ENCODE results near the gene PITPNC1.

The PITPNC1 gene

DNA sequence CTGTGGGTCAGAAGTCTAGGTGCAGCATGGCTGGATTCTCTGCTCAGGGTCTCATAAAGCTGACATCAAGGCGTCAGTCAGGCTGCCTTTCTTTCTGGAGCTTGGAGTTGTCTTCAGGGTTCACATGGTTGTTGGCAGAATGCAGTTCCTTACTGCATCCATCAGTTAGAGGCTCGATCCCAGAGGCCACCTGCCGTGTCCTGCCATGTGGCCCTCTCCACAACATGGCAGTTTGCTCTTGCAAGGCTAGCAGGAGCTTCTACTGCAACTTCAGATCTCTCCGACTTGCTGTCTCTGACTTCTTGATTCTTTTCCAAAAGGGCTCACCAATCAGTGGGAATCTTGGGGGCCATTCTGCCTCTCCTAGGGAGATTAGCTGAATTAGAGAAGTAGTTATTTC is 11.9 kb downstream of the PITPNC1 start:
- WGBS (ENCODE audit: extremely low coverage, insufficient coverage, insufficient read length), result no CpG with 5 or more reads among the region's 4 CpGs

DNA sequence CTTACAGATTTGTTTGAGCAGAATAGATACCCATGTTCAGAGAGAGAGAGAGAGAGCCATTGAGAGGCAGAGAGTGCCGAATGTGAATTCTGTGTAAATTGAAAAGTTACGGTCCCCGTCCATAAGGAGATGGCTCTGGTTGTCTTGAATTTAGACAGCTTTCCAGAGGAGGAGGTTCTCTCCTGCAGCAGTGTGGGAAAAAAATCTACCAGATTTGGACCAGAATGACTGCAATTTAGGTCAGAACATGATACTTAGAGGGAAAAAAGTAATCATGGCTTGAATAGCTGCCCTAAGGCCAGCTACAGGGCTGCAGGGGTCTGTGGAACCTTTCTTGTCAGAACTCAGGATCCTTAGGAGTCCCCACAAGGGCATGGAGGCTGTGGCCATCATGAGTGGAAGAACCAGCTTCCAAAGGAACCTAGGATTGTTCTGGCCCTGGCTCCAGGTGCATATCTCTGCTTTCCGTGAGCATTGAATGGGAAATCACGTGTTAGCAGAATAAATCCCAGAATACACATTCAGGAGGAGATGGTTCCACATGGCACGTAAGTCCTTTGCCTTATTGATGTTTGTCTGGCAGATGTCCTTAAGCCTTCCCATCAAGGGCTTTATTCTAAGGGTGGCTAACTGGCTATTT is 13.0 kb downstream of the PITPNC1 start:
- no peak overlapping the region for H3K4me2 ChIP-seq (ENCODE audit: low read length)
- H3K4me1 ChIP-seq (ENCODE audit: control insufficient read depth in 1 of 2, insufficient read depth in 2 of 2, low read length in 2 of 2), result no peaks in the 10 kb centered on the region
- no peak overlapping the region for H3K14ac ChIP-seq (ENCODE audit: low read length)
- H3K79me2 ChIP-seq (ENCODE audit: control insufficient read depth, insufficient read depth, low read length, poor library complexity), result no peaks in the 10 kb centered on the region
- no peak overlapping the region for H3K23ac ChIP-seq (ENCODE audit: low read length)
- H4K12ac ChIP-seq (ENCODE audit: low read depth, low read length), result no peak overlapping the region
- no peak overlapping the region for H3K27ac ChIP-seq (ENCODE audit: low read depth, low read length)
- no peak overlapping the region for H4K8ac ChIP-seq (ENCODE audit: low read depth, low read length)
- no peak overlapping the region for H2BK120ac ChIP-seq (ENCODE audit: insufficient read depth, low read length, poor library complexity)
- no CpG with 5 or more reads among the region's 6 CpGs for WGBS (ENCODE audit: extremely low coverage, insufficient coverage, insufficient read length)
- no peaks in the 10 kb centered on the region for H3K79me1 ChIP-seq (ENCODE audit: low read length)
- no peaks in the 10 kb centered on the region for H3K9me3 ChIP-seq (ENCODE audit: insufficient read depth, low read depth, low read length)
- H2AFZ ChIP-seq (ENCODE audit: insufficient read depth, low read length, poor library complexity), result no peak overlapping the region
- H3K27me3 ChIP-seq (ENCODE audit: insufficient read depth, low read length), result no peaks in the 10 kb centered on the region
- DNase-seq, result no peak
- no peak overlapping the region for H3K4me3 ChIP-seq (ENCODE audit: low read depth, low read length)
- no peak overlapping the region for H2BK12ac ChIP-seq (ENCODE audit: low read length)
- no peak overlapping the region for H3K9ac ChIP-seq (ENCODE audit: low read length)
- H2AK5ac ChIP-seq (ENCODE audit: low read length), result no peak overlapping the region
- no peaks in the 10 kb centered on the region for H3K36me3 ChIP-seq (ENCODE audit: control insufficient read depth in 1 of 2, insufficient read depth in 2 of 2, low read length in 2 of 2)
- H4K91ac ChIP-seq (ENCODE audit: low read depth, low read length), result no peak overlapping the region
- no peak overlapping the region for H3K18ac ChIP-seq (ENCODE audit: low read length)
- H3K4ac ChIP-seq (ENCODE audit: low read depth, low read length), result no peak overlapping the region
- no peak overlapping the region for H2BK5ac ChIP-seq (ENCODE audit: low read depth, low read length, poor library complexity)

More for the DNA sequence above, 11.9 kb downstream of the PITPNC1 start:
- no peak overlapping the region for H3K4ac ChIP-seq (ENCODE audit: low read depth, low read length)
- no peak overlapping the region for H4K12ac ChIP-seq (ENCODE audit: low read depth, low read length)
- H3K79me1 ChIP-seq (ENCODE audit: low read length), result no peaks in the 10 kb centered on the region
- no peak overlapping the region for H3K4me3 ChIP-seq (ENCODE audit: low read depth, low read length)
- H3K79me2 ChIP-seq (ENCODE audit: control insufficient read depth, insufficient read depth, low read length, poor library complexity), result no peaks in the 10 kb centered on the region
- H3K27me3 ChIP-seq (ENCODE audit: insufficient read depth, low read length), result no peaks in the 10 kb centered on the region
- no peaks in the 10 kb centered on the region for H3K4me1 ChIP-seq (ENCODE audit: control insufficient read depth in 1 of 2, insufficient read depth in 2 of 2, low read length in 2 of 2)
- H2BK5ac ChIP-seq (ENCODE audit: low read depth, low read length, poor library complexity), result no peak overlapping the region
- H3K27ac ChIP-seq (ENCODE audit: low read depth, low read length), result no peak overlapping the region
- no peak overlapping the region for H3K18ac ChIP-seq (ENCODE audit: low read length)
- no peak overlapping the region for H3K23ac ChIP-seq (ENCODE audit: low read length)
- H2AFZ ChIP-seq (ENCODE audit: insufficient read depth, low read length, poor library complexity), result no peak overlapping the region
- H2BK12ac ChIP-seq (ENCODE audit: low read length), result no peak overlapping the region
- H3K14ac ChIP-seq (ENCODE audit: low read length), result no peak overlapping the region
- no peak overlapping the region for H3K9ac ChIP-seq (ENCODE audit: low read length)
- H4K91ac ChIP-seq (ENCODE audit: low read depth, low read length), result no peak overlapping the region
- H4K8ac ChIP-seq (ENCODE audit: low read depth, low read length), result no peak overlapping the region
- no peak for DNase-seq
- H3K4me2 ChIP-seq (ENCODE audit: low read length), result no peak overlapping the region
- no peak overlapping the region for H2AK5ac ChIP-seq (ENCODE audit: low read length)
- H3K36me3 ChIP-seq (ENCODE audit: control insufficient read depth in 1 of 2, insufficient read depth in 2 of 2, low read length in 2 of 2), result no peaks in the 10 kb centered on the region
- H3K9me3 ChIP-seq (ENCODE audit: insufficient read depth, low read depth, low read length), result no peaks in the 10 kb centered on the region
- H2BK120ac ChIP-seq (ENCODE audit: insufficient read depth, low read length, poor library complexity), result no peak overlapping the region

DNA sequence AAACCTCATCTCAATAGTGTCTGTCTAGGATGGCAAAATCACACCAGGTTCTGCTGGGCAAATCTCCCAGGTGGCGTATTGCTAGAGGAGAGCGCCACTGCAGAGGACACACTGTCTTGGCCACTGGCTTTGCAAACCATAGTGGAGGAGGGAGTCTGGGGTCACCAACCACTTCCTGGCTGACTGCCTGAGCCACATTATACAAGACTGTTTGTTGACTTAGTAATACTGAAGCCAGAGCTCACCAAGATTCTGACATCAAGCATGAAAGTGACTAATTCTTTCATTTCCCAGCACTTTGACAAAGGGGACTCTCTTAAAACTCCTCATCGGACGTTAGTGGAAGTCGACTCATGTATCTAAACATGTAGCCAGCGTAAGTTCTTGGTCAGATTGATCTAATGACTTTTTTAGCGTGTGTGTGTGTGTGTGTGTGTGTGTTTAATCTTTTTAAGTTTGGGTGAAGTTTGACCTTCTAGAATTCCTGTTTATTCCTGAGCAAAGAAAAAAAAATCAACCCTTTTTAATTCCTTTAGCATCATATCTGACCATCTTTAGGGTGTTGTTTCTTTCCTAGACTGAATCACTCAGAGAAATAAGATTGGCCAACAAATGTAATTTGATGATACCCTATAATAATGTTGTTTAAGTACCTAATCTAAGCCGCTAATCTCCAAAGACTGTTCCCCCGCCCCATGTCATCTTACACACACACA is 13.7 kb downstream of the PITPNC1 start:
- WGBS (ENCODE audit: extremely low coverage, insufficient coverage, insufficient read length), result no CpG with 5 or more reads among the region's 9 CpGs
- H3K27ac ChIP-seq (ENCODE audit: low read depth, low read length), result no peak overlapping the region

DNA sequence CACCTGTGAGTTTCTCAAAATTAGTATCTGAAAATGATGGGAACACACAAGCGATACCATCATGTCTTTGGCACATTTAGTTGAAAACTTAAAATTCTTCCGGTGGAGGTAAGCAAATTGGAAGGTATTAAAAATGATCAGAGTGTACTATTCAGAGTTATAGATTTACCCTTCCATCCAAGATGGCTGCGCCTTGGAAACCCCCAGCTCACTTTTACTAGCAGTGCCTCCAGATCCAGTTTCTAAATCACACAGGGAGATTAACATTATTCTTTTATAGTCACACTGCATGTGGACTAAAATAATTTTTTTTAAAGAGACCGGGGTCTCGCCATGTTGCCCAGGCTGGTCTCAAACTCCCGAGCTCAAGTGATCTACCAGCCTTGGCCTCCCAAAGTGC is 15.0 kb downstream of the PITPNC1 start:
- Histone ChIP-seq H3K18ac (ENCODE audit: low read length) (no peak overlapping the region), H3K79me1 (ENCODE audit: low read length) (no peaks in the 10 kb centered on the region), H3K9me3 (ENCODE audit: insufficient read depth, low read depth, low read length) (no peaks in the 10 kb centered on the region), H3K4me1 (ENCODE audit: control insufficient read depth in 1 of 2, insufficient read depth in 2 of 2, low read length in 2 of 2) (no peaks in the 10 kb centered on the region), H2AFZ (ENCODE audit: insufficient read depth, low read length, poor library complexity) (no peak overlapping the region), H2BK120ac (ENCODE audit: insufficient read depth, low read length, poor library complexity) (no peak overlapping the region), H2BK5ac (ENCODE audit: low read depth, low read length, poor library complexity) (no peak overlapping the region), H3K79me2 (ENCODE audit: control insufficient read depth, insufficient read depth, low read length, poor library complexity) (no peaks in the 10 kb centered on the region), H3K4ac (ENCODE audit: low read depth, low read length) (no peak overlapping the region), H3K9ac (ENCODE audit: low read length) (no peak overlapping the region), H3K4me3 (ENCODE audit: low read depth, low read length) (no peak overlapping the region), H3K27ac (ENCODE audit: low read depth, low read length) (no peak overlapping the region), H2BK12ac (ENCODE audit: low read length) (no peak overlapping the region), H4K12ac (ENCODE audit: low read depth, low read length) (no peak overlapping the region), H3K14ac (ENCODE audit: low read length) (no peak overlapping the region), H4K8ac (ENCODE audit: low read depth, low read length) (no peak overlapping the region), H3K27me3 (ENCODE audit: insufficient read depth, low read length) (no peaks in the 10 kb centered on the region), H2AK5ac (ENCODE audit: low read length) (no peak overlapping the region), H3K4me2 (ENCODE audit: low read length) (no peak overlapping the region), H4K91ac (ENCODE audit: low read depth, low read length) (no peak overlapping the region), H3K36me3 (ENCODE audit: control insufficient read depth in 1 of 2, insufficient read depth in 2 of 2, low read length in 2 of 2) (no peaks in the 10 kb centered on the region), H3K23ac (ENCODE audit: low read length) (no peak overlapping the region)
- no peak for DNase-seq
- no CpG with 5 or more reads among the region's 6 CpGs for WGBS (ENCODE audit: extremely low coverage, insufficient coverage, insufficient read length)

More for the DNA sequence above, 13.7 kb downstream of the PITPNC1 start:
- H3K23ac ChIP-seq (ENCODE audit: low read length), result no peak overlapping the region
- no peak overlapping the region for H2BK12ac ChIP-seq (ENCODE audit: low read length)
- no peak overlapping the region for H3K14ac ChIP-seq (ENCODE audit: low read length)
- no peak overlapping the region for H2BK5ac ChIP-seq (ENCODE audit: low read depth, low read length, poor library complexity)
- H2AK5ac ChIP-seq (ENCODE audit: low read length), result no peak overlapping the region
- H3K36me3 ChIP-seq (ENCODE audit: control insufficient read depth in 1 of 2, insufficient read depth in 2 of 2, low read length in 2 of 2), result no peaks in the 10 kb centered on the region
- H3K9me3 ChIP-seq (ENCODE audit: insufficient read depth, low read depth, low read length), result no peaks in the 10 kb centered on the region
- H3K9ac ChIP-seq (ENCODE audit: low read length), result no peak overlapping the region
- no peak overlapping the region for H4K91ac ChIP-seq (ENCODE audit: low read depth, low read length)
- no peaks in the 10 kb centered on the region for H3K27me3 ChIP-seq (ENCODE audit: insufficient read depth, low read length)
- H2AFZ ChIP-seq (ENCODE audit: insufficient read depth, low read length, poor library complexity), result no peak overlapping the region
- H3K79me1 ChIP-seq (ENCODE audit: low read length), result no peaks in the 10 kb centered on the region
- H4K8ac ChIP-seq (ENCODE audit: low read depth, low read length), result no peak overlapping the region
- H3K4ac ChIP-seq (ENCODE audit: low read depth, low read length), result no peak overlapping the region
- no peak overlapping the region for H3K4me2 ChIP-seq (ENCODE audit: low read length)
- no peak overlapping the region for H2BK120ac ChIP-seq (ENCODE audit: insufficient read depth, low read length, poor library complexity)
- H4K12ac ChIP-seq (ENCODE audit: low read depth, low read length), result no peak overlapping the region
- no peaks in the 10 kb centered on the region for H3K79me2 ChIP-seq (ENCODE audit: control insufficient read depth, insufficient read depth, low read length, poor library complexity)
- no peaks in the 10 kb centered on the region for H3K4me1 ChIP-seq (ENCODE audit: control insufficient read depth in 1 of 2, insufficient read depth in 2 of 2, low read length in 2 of 2)
- H3K18ac ChIP-seq (ENCODE audit: low read length), result no peak overlapping the region
- no peak overlapping the region for H3K4me3 ChIP-seq (ENCODE audit: low read depth, low read length)
- no peak for DNase-seq
